NCI-H2107 treated with DMSO at 0.1 percent for 48 hours (cell line): ENCODE data around the gene SNTG2.

Experiments used
- DNase-seq: peaks from one replicate; lab custom pipeline; 2025; ENCODE audit not compliant: unreplicated experiment; lab: John Stamatoyannopoulos, UW

Gene SNTG2

GRCh38 chr2:1230155-1230893 is 279.7 kb downstream of the SNTG2 start:
- DNase-seq, result no peak

DNA sequence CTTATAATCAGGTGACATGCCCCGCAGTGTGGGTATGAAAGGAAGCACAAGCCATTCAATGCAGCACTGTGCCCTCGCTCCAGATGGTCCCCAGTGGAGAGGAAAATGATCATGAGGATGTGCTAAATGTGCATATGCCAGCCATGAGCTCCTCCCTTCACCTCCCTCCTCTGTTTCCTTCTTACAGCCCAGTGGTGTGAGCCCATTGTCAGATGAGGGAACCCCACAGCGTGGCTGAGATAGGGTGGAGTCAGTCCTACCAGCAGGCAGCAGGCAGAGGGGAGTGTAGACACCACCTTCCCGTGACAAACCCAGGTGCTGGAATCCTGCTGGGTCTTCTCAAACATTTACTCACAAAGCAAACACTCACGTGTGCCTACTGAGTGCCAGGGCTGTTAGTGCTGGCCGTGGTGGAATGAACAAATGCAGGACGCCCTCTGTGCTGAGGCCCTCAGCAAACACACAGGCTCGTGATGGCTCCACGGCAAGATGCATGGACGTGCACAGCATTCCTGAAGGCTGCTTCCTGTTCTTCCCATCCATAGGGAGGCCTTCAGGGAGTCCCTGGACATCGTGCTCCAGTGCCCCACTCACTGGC is 280.9 kb downstream of the SNTG2 start:
- peak; percentile 76 for DNase-seq

DNA sequence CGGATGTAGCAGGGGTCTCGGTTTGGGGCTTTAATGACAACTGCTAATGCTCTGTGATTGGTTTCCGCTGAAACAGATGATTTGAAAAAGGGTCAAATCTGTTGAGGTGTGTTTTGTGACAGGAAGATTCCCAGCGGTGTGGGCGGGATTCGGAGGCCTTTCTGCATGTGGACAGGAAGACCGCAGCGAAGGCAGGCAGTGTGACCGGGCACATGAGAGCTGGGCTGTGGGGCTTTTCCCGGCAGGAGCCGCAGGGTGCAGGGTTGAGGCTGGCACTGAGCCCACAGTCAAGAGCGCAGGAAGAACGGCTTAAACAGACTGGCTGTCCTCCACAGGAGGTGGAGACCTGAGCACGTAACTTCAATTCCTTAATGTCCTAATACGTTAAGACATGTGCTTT is 282.6 kb downstream of the SNTG2 start:
- DNase-seq, result peak; percentile 17

DNA sequence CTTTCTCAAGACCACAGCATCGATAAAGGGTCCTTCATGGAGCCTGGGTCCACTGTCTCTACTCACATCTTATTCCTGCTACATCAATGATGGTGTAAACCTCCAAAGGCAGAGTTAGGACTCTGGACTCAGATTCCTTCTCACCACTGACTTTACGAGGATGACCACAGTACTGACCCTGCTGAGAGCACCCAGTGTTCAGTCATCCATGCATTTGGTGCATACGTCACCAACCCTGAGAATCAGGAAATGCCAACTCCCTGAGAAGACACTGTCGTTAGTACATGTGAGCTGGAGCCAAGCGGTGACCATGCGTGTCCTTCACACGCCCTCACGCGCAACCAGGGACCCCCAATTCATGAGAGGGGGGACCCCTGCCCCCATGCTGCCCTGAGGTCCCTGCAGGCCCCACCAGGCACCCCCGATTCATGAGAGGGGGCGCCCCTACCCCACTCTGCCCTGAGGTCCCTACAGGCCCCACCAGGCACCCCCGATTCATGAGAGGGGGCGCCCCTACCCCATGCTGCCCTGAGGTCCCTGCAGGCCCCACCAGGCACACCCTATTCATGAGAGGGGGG is 284.2 kb downstream of the SNTG2 start:
- no peak for DNase-seq

- no peak for DNase-seq
Measured at GRCh38 chr2:1235806-1236205, 285.2 kb downstream of the SNTG2 start.

- DNase-seq, result no peak
Measured at GRCh38 chr2:1236606-1237005, 286.0 kb downstream of the SNTG2 start.

DNA sequence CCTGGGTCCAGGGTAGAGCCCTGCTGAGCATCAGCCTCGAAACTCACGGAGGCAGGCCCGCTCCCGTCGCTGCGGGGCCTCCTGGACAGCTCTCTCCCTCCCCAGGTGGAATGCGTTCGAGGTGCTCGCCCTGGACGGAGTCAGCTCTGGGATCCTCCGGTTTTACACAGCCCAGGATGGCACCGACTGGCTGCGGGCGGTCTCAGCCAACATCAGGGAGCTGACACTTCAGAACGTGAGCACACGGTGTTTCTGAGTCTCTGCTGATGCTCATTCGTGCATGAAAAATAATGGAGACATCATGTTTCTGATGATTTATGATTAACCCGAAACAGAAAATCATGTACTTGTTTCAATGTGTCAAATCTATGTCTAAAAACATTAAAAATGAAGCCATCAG is 287.1 kb downstream of the SNTG2 start:
- no peak for DNase-seq

- no peak for DNase-seq
Measured at GRCh38 chr2:1238598-1239138, 288.0 kb downstream of the SNTG2 start.

- no peak for DNase-seq
Measured at GRCh38 chr2:1245193-1245592, 294.5 kb downstream of the SNTG2 start.

- no peak for DNase-seq
Measured at GRCh38 chr2:1246239-1246638, 295.6 kb downstream of the SNTG2 start.

- DNase-seq, result no peak
Measured at GRCh38 chr2:1246991-1247390, 296.3 kb downstream of the SNTG2 start.

- no peak for DNase-seq
Measured at GRCh38 chr2:1248187-1248586, 297.5 kb downstream of the SNTG2 start.

GRCh38 chr2:1249897-1250687 is 299.4 kb downstream of the SNTG2 start:
- no peak for DNase-seq

GRCh38 chr2:1251520-1251919 is 300.9 kb downstream of the SNTG2 start:
- DNase-seq, result no peak

GRCh38 chr2:1253629-1254028 is 303.0 kb downstream of the SNTG2 start:
- DNase-seq, result no peak

DNA sequence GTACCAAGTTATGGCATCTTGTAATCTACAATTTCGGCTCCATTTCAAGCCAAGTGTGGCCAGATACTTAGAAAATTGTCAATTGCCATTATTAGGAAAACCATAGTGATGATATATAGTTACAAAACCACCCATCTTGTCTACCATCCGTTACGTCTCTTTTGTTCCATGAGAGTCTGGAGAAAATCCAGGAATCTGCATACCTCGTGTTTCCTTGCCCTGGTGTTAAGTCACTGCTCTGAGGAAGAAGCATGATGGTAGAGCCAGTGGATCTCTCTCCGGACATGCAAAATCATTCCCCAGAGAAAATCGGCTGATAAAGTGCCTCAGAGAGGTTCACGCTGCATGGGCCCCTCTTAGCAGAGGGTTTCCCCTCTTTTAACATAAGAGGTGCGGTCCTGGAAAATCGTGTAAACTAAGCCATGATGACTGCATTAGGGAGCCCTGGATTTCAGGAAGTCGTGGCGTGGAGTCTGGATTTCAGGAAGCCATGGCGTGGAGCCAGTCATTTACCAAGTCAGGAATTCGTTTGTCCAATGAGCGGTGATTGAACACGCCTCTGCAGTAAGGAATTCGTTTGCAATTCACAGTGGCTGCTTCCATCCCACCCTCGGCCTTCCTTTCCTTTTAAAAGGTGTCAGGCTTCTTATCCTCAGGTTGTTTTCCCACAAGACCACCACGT is 304.2 kb downstream of the SNTG2 start:
- no peak for DNase-seq

DNA sequence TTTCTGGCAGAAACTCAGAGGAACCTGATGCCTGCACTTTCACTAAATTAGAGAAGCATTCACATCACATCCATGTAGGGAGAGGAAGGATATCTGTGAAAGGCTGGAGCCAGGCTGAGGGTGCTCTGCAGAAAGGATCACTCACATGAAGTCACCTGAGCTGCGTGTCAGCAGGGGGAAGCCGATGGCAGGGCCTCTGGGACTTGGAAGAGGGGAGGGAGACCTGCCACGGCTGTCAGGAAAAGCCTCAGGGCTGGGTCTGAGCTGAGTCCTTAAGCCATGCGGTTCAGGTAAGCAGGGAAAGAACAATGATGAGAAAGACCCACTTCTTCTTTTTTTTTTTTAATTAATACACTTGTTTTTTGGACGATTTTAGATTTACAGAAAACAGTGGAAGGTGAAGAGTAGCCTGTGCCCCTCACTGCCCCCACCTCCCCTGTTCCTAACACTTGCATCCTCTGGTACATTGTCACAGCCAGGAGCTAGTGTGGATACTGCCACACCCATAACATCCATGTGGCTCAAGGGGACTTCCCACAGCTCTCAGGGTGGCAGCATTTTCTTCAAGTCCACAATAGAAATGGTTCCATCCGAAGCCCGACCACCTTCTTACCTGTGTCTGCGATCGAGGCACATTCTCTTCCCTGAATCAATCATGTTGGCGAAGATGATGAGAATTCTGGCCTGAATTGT is 306.1 kb downstream of the SNTG2 start:
- peak; percentile 44 for DNase-seq

DNA sequence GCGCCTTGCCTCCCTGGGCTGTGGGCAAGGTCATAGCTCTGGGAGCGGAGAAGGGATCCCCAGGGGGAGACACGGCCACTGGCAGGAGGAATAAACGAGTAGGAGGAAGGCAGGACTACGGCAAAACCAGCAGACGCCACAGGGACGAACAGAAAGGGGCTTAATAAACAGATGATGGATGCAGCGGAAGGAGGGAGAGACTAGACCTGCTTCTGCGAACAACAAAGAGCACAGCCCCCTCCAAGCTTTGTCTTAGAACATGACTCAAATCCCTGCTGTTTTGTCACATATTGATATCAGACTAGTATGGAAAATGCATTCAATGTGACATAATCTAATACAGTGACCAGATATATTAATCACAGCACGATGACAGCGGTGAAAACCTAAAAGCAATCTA is 306.7 kb downstream of the SNTG2 start:
- no peak for DNase-seq

- no peak for DNase-seq
Measured at GRCh38 chr2:1259746-1260145, 309.1 kb downstream of the SNTG2 start.

DNA sequence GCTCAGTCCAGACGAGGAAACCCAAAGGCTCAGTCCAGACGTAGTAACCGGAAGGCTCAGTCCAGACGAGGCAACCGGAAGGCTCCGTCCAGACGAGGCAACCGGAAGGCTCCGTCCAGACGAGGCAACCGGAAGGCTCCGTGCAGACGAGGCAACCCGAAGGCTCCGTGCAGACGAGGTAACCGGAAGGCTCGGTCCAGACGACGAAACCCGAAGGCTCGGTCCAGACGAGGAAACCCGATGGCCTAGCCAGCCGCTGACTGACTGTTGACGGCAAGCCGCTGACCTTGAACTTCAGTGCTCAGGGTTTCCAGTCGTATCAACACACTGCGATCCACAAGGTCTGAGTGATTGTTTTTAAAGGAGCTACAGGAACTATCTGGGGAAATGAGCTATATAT is 312.0 kb downstream of the SNTG2 start:
- no peak for DNase-seq
